ENCODE results near the gene DNAJC5. TPM values are rescaled to one million over a fixed set of nuclear protein-coding genes. Genes with fewer than 3 reads are reported as not detected.

DNAJC5 gene
- total and polyA plus RNA-seq, 2 experiments from 2014 or later, result 7.1 to 33.5 TPM

GRCh38 chr20:63951398-63952209 is 56.7 kb downstream of the DNAJC5 start:
- no peak for TF ChIP-seq STAT1 (IDR thresholded peaks at IDR 0.05; ENCODE audit: unreplicated experiment)
- TF ChIP-seq REST (IDR thresholded peaks at IDR 0.05; ENCODE audit: unreplicated experiment), result no peak
- TF ChIP-seq EZH2 (IDR thresholded peaks at IDR 0.05; ENCODE audit: low read depth, unreplicated experiment), result no peak
- TF ChIP-seq, protein P1, sequence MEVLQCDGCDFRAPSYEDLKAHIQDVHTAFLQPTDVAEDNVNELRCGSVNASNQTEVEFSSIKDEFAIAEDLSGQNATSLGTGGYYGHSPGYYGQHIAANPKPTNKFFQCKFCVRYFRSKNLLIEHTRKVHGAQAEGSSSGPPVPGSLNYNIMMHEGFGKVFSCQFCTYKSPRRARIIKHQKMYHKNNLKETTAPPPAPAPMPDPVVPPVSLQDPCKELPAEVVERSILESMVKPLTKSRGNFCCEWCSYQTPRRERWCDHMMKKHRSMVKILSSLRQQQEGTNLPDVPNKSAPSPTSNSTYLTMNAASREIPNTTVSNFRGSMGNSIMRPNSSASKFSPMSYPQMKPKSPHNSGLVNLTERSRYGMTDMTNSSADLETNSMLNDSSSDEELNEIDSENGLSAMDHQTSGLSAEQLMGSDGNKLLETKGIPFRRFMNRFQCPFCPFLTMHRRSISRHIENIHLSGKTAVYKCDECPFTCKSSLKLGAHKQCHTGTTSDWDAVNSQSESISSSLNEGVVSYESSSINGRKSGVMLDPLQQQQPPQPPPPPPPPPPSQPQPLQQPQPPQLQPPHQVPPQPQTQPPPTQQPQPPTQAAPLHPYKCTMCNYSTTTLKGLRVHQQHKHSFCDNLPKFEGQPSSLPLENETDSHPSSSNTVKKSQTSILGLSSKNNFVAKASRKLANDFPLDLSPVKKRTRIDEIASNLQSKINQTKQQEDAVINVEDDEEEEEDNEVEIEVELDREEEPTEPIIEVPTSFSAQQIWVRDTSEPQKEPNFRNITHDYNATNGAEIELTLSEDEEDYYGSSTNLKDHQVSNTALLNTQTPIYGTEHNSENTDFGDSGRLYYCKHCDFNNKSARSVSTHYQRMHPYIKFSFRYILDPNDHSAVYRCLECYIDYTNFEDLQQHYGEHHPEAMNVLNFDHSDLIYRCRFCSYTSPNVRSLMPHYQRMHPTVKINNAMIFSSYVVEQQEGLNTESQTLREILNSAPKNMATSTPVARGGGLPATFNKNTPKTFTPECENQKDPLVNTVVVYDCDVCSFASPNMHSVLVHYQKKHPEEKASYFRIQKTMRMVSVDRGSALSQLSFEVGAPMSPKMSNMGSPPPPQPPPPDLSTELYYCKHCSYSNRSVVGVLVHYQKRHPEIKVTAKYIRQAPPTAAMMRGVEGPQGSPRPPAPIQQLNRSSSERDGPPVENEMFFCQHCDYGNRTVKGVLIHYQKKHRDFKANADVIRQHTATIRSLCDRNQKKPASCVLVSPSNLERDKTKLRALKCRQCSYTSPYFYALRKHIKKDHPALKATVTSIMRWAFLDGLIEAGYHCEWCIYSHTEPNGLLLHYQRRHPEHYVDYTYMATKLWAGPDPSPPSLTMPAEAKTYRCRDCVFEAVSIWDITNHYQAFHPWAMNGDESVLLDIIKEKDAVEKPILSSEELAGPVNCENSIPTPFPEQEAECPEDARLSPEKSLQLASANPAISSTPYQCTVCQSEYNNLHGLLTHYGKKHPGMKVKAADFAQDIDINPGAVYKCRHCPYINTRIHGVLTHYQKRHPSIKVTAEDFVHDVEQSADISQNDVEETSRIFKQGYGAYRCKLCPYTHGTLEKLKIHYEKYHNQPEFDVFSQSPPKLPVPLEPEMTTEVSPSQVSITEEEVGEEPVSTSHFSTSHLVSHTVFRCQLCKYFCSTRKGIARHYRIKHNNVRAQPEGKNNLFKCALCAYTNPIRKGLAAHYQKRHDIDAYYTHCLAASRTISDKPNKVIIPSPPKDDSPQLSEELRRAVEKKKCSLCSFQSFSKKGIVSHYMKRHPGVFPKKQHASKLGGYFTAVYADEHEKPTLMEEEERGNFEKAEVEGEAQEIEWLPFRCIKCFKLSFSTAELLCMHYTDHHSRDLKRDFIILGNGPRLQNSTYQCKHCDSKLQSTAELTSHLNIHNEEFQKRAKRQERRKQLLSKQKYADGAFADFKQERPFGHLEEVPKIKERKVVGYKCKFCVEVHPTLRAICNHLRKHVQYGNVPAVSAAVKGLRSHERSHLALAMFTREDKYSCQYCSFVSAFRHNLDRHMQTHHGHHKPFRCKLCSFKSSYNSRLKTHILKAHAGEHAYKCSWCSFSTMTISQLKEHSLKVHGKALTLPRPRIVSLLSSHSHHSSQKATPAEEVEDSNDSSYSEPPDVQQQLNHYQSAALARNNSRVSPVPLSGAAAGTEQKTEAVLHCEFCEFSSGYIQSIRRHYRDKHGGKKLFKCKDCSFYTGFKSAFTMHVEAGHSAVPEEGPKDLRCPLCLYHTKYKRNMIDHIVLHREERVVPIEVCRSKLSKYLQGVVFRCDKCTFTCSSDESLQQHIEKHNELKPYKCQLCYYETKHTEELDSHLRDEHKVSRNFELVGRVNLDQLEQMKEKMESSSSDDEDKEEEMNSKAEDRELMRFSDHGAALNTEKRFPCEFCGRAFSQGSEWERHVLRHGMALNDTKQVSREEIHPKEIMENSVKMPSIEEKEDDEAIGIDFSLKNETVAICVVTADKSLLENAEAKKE (CRISPR knock-in tag; IDR thresholded peaks at IDR 0.05), result no peak
- TF ChIP-seq ZNF114 (CRISPR knock-in tag; IDR thresholded peaks at IDR 0.05), result no peak
- TF ChIP-seq, protein P2, sequence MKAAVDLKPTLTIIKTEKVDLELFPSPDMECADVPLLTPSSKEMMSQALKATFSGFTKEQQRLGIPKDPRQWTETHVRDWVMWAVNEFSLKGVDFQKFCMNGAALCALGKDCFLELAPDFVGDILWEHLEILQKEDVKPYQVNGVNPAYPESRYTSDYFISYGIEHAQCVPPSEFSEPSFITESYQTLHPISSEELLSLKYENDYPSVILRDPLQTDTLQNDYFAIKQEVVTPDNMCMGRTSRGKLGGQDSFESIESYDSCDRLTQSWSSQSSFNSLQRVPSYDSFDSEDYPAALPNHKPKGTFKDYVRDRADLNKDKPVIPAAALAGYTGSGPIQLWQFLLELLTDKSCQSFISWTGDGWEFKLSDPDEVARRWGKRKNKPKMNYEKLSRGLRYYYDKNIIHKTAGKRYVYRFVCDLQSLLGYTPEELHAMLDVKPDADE (IDR thresholded peaks at IDR 0.05), result no peak
- Mint-ChIP-seq H3K9me3 (peaks cover 8% of the 10 kb centered on the region; the same call in 1 of the 3 replicates), H3K4me1 (peaks cover 32% of the 10 kb centered on the region), H3K4me3 (no peak overlapping the region), H3K36me3 (ENCODE audit: low read depth) (peaks cover 8% of the 10 kb centered on the region; the same call in 1 of the 3 replicates), H3K27me3 (ENCODE audit: insufficient read depth, low read depth, poor library complexity) (peaks cover 28% of the 10 kb centered on the region), H3K27ac (no peak overlapping the region)
- Histone ChIP-seq H3K27me3 (ENCODE audit: insufficient read depth) (no peaks in the 10 kb centered on the region), H3K79me2 (replicated peaks; ENCODE audit: insufficient read depth) (peaks cover 87% of the 10 kb centered on the region), H4K20me1 (replicated peaks; ENCODE audit: insufficient read depth) (peaks cover 26% of the 10 kb centered on the region), H2AFZ (no peak overlapping the region), H3K4me3 (no peak overlapping the region), H3K4me1 (ENCODE audit: insufficient read depth) (peaks cover 13% of the 10 kb centered on the region; the same call in 1 of the 2 replicates), H3K36me3 (ENCODE audit: insufficient read depth) (no peaks in the 10 kb centered on the region), H3K9me2 (ENCODE audit: insufficient read depth) (no peaks in the 10 kb centered on the region), H3F3A (replicated peaks; ENCODE audit: low read depth) (peaks cover 13% of the 10 kb centered on the region), H3K4me2 (no peak overlapping the region), H3K27ac (ENCODE audit: low read depth) (no peak overlapping the region)
- ATAC-seq (no peak), DNase-seq (ENCODE audit: low spot score) (no peak)
